WI38 (cell line): Measurements from ENCODE around the gene CBL.

Experiments used
- H3K4me3 ChIP-seq: 2 replicates; pipeline ENCODE4 v1.5.1; 2011; ENCODE audit warnings: low read depth, mild to moderate bottlenecking, control low read depth, low read length
- CTCF ChIP-seq: IDR thresholded peaks from 2 replicates; pipeline ENCODE4 v1.5.1; 2012; ENCODE audit warnings: low read depth, mild to moderate bottlenecking, control low read depth, low read length

The CBL gene

GRCh38 chr11:119316016-119316728, 110.0 kb downstream of the CBL start:
- TF ChIP-seq CTCF, result no peak
- peak overlapping the region; percentile 76 for H3K4me3 ChIP-seq

- no peak for TF ChIP-seq CTCF
- H3K4me3 ChIP-seq, result peak within 1 kb of the TSS; percentile 76
Observed at GRCh38 chr11:119316729-119317591, 110.8 kb downstream of the CBL start, which contains the start of gene MCAM. MCAM (minus strand) TSS chr11:119317130; CDS start chr11:119317101, 29 bp downstream.

GRCh38 chr11:119317592-119318239, 111.6 kb downstream of the CBL start:
- H3K4me3 ChIP-seq, result peak overlapping the region; percentile 76
- TF ChIP-seq CTCF, result no peak

GRCh38 chr11:119318240-119319135, 112.3 kb downstream of the CBL start:
- no peak for TF ChIP-seq CTCF
- no peak overlapping the region for H3K4me3 ChIP-seq

- no peak overlapping the region for H3K4me3 ChIP-seq
- no peak for TF ChIP-seq CTCF
Observed at GRCh38 chr11:119319136-119319699, 113.1 kb downstream of the CBL start.

- H3K4me3 ChIP-seq, result no peak overlapping the region
- no peak for TF ChIP-seq CTCF
Observed at GRCh38 chr11:119319700-119320239, 113.6 kb downstream of the CBL start.
